Neural cell (in vitro differentiated cells): Measurements from ENCODE around the gene PARP3. TPM values are rescaled to one million over a fixed set of nuclear protein-coding genes. Genes with fewer than 3 reads are reported as not detected.

Experiments used
- H2AFZ ChIP-seq: fragments of 200-600, 300-800 bp; sonication (generic), shearing (Covaris generic); 2 replicates; pipeline ENCODE4 v1.6.0; 2014; ENCODE audit warnings: low read depth, mild to moderate bottlenecking, antibody characterized with exemption, low read length, moderate library complexity
- H3F3A ChIP-seq: fragments of 200-600 bp; shearing (Covaris generic); 2 replicates; pipeline ENCODE4 v1.6.1; 2016; ENCODE audit warnings: mild to moderate bottlenecking, moderate library complexity, mixed read lengths, antibody characterized with exemption, low read length; ENCODE audit not compliant: insufficient read depth, poor library complexity, severe bottlenecking
- H3K27ac ChIP-seq: fragments of 200-600, 300-800 bp; sonication (generic), shearing (Covaris generic); 2 replicates; pipeline ENCODE4 v1.5.1; 2014; ENCODE audit warnings: mild to moderate bottlenecking, low read length, moderate library complexity
- H3K27me3 ChIP-seq: fragments of 300-800, 200-600 bp; sonication (generic), shearing (Covaris generic); 2 replicates; pipeline ENCODE4 v1.6.0; 2014; ENCODE audit warnings: mild to moderate bottlenecking, low read depth, low read length, moderate library complexity; ENCODE audit not compliant: insufficient read depth
- H3K36me3 ChIP-seq: fragments of 300-800, 200-600 bp; sonication (generic), shearing (Covaris generic); 2 replicates; pipeline ENCODE4 v1.5.1; 2014; ENCODE audit warnings: mild to moderate bottlenecking, antibody characterized with exemption, low read length, moderate library complexity; ENCODE audit not compliant: insufficient read depth
- H3K4me2 ChIP-seq: fragments of 300-800, 200-600 bp; sonication (generic), shearing (Covaris generic); 2 replicates; pipeline ENCODE4 v1.6.0; 2014; ENCODE audit warnings: mild to moderate bottlenecking, low read length
- H3K4me3 ChIP-seq: fragments of 300-800, 200-600 bp; sonication (generic), shearing (Covaris generic); 2 replicates; pipeline ENCODE4 v1.5.1; 2014; ENCODE audit warnings: mild to moderate bottlenecking, low read length, moderate library complexity
- H3K79me2 ChIP-seq: fragments of 200-600 bp; shearing (Covaris generic); replicated peaks from 2 replicates; pipeline ENCODE4 v1.6.0; 2014; ENCODE audit warnings: mild to moderate bottlenecking, low read length, moderate library complexity; ENCODE audit not compliant: insufficient read depth
- H3K9ac ChIP-seq: fragments of 300-800, 200-600 bp; sonication (generic), shearing (Covaris generic); 2 replicates; pipeline ENCODE4 v1.6.1; 2016; ENCODE audit warnings: mild to moderate bottlenecking, low read length, mixed read lengths
- H3K9me2 ChIP-seq: fragments of 200-600 bp; shearing (Covaris generic); 2 replicates; pipeline ENCODE4 v1.6.1; 2016; ENCODE audit warnings: mild to moderate bottlenecking, low read length, mixed read lengths; ENCODE audit not compliant: insufficient read depth
- H3K9me3 ChIP-seq: fragments of 200-600, 300-800 bp; sonication (generic), shearing (Covaris generic); 2 replicates; pipeline ENCODE4 v1.6.1; 2016; ENCODE audit warnings: mild to moderate bottlenecking, mixed run types, low read length, moderate library complexity, mixed read lengths
- H4K20me1 ChIP-seq: fragments of 200-600 bp; shearing (Covaris generic); 2 replicates; pipeline ENCODE4 v1.6.1; 2016; ENCODE audit warnings: mild to moderate bottlenecking, mixed run types; ENCODE audit not compliant: insufficient read depth
- CTCF ChIP-seq: fragments of 450-650 bp; IDR thresholded peaks from 2 replicates; pipeline ENCODE4 v1.5.1; 2014; ENCODE audit warnings: antibody characterized with exemption, mild to moderate bottlenecking, moderate library complexity; ENCODE audit not compliant: poor library complexity, severe bottlenecking
- EP300 ChIP-seq: fragments of 450-650 bp; conservative IDR thresholded peaks from 2 replicates; pipeline ENCODE4 v1.6.1; 2014; ENCODE audit warnings: antibody characterized with exemption, mild to moderate bottlenecking, moderate library complexity; ENCODE audit not compliant: poor library complexity, severe bottlenecking
- EZH2 ChIP-seq: fragments of 200-600, 300-800 bp; shearing (Covaris generic), sonication (generic); IDR thresholded peaks from 2 replicates; pipeline ENCODE4 v1.6.1; 2014; ENCODE audit warnings: antibody characterized with exemption, low read length, borderline replicate concordance, mild to moderate bottlenecking; ENCODE audit not compliant: insufficient read depth, poor library complexity, severe bottlenecking
- MXI1 ChIP-seq: fragments of 450-650 bp; conservative IDR thresholded peaks from 2 replicates; pipeline ENCODE4 v1.6.1; 2014; ENCODE audit warnings: antibody characterized with exemption, mild to moderate bottlenecking; ENCODE audit not compliant: poor library complexity, severe bottlenecking
- POLR2AphosphoS5 ChIP-seq: IDR thresholded peaks from 2 replicates; pipeline ENCODE4 v1.6.1; 2012
- RAD21 ChIP-seq: fragments of 450-650 bp; conservative IDR thresholded peaks from 2 replicates; pipeline ENCODE4 v1.6.1; 2014; ENCODE audit warnings: antibody characterized with exemption, mild to moderate bottlenecking, moderate library complexity
- REST ChIP-seq: IDR thresholded peaks from 2 replicates; pipeline ENCODE4 v1.6.1; 2012; ENCODE audit warnings: borderline replicate concordance
- SMC3 ChIP-seq: fragments of 450-650 bp; conservative IDR thresholded peaks from 2 replicates; pipeline ENCODE4 v1.6.1; 2014; ENCODE audit warnings: antibody characterized with exemption, mild to moderate bottlenecking, moderate library complexity; ENCODE audit not compliant: poor library complexity
- TAF1 ChIP-seq: IDR thresholded peaks from 2 replicates; pipeline ENCODE4 v1.6.1; 2012; ENCODE audit warnings: low read depth
- polyA plus RNA-seq: library from polyadenylated mRNA; depleted of rRNA; stranded (reverse); fragments of >200 nt; gene quantifications from 2 replicates; pipeline ENCODE4 v1.2.3, GENCODE V29; 2014

Gene PARP3
- polyA plus RNA-seq, 1 donor from 2014 or later = 5.3 TPM

DNA sequence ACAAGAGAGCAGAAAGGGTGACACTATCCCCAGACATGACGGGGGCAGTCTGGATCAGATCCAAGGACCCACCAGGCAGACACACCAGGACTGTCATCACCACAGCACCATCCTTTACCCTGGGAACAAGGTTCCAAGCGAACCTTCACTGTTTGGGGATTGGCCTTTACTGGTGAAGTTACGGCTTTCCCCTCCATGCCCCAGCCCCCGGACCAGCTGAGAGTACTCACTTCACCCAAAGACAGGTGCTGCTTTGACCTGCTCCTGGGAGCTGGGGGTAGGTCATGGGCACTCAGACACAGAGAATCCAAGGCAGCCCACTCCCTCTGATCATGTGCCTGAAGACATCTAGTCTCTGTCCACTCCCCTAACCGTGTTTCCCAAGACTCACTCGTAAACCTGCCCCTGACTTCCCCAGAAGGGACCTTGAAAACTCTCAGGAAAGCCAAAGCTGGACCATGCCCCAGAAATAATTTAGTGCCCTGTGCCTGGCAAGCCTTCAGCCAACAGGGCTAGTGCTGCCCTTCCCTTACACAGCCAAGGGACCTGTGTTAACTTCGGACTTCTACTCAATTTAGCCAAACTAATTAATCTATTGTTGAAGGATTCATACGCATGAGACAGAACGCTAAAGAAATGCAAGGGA lies 3.3 kb upstream of the PARP3 start:
- TF ChIP-seq SMC3 (no peak), EP300 (no peak), TAF1 (no peak), MXI1 (no peak), EZH2 (no peak), CTCF (no peak), REST (no peak), RAD21 (no peak), POLR2AphosphoS5 (no peak)
- H3K27ac ChIP-seq = no peak overlapping the region
- no peaks in the 10 kb centered on the region for H3F3A ChIP-seq
- no peak overlapping the region for H3K9ac ChIP-seq
- no peaks in the 10 kb centered on the region for H4K20me1 ChIP-seq
- H3K4me3 ChIP-seq = no peak overlapping the region
- H3K4me2 ChIP-seq = no peak overlapping the region
- no peaks in the 10 kb centered on the region for H3K27me3 ChIP-seq
- H3K36me3 ChIP-seq = no peaks in the 10 kb centered on the region
- no peaks in the 10 kb centered on the region for H3K9me3 ChIP-seq
- H3K79me2 ChIP-seq = no peaks in the 10 kb centered on the region
- H2AFZ ChIP-seq = no peak overlapping the region
- H3K9me2 ChIP-seq = no peaks in the 10 kb centered on the region

- Histone ChIP-seq H3K27ac (no peak overlapping the region), H3K9me3 (no peaks in the 10 kb centered on the region), H3K9ac (peak overlapping the region; percentile 57), H2AFZ (no peak overlapping the region), H3K27me3 (no peaks in the 10 kb centered on the region), H3K9me2 (no peaks in the 10 kb centered on the region), H3K36me3 (no peaks in the 10 kb centered on the region), H3K4me3 (peak overlapping the region; percentile 76), H3K79me2 (no peaks in the 10 kb centered on the region), H3F3A (no peaks in the 10 kb centered on the region), H3K4me2 (peak overlapping the region; percentile 77), H4K20me1 (no peaks in the 10 kb centered on the region)
- TF ChIP-seq RAD21 (no peak), SMC3 (no peak), EZH2 (no peak), POLR2AphosphoS5 (no peak), CTCF (no peak)
Measured at GRCh38 chr3:51940648-51941462, 1.3 kb upstream of the PARP3 start.
